Measurements from ENCODE around the gene HOMER1.

Gene HOMER1

GRCh38 chr5:79487251-79487650 is 26.7 kb downstream of the HOMER1 start:
- no peak for DNase-seq

- no peak for DNase-seq
Measured at GRCh38 chr5:79486116-79486515, 27.8 kb downstream of the HOMER1 start.

GRCh38 chr5:79484731-79485130 is 29.2 kb downstream of the HOMER1 start:
- DNase-seq: no peak

- no peak for DNase-seq
Measured at GRCh38 chr5:79481574-79481973, 32.4 kb downstream of the HOMER1 start.

- no peak for DNase-seq
Measured at GRCh38 chr5:79480991-79481390, 32.9 kb downstream of the HOMER1 start.

- DNase-seq: no peak
Measured at GRCh38 chr5:79475152-79475466, 38.8 kb downstream of the HOMER1 start.

- DNase-seq: no peak
Measured at GRCh38 chr5:79474367-79475151, 39.4 kb downstream of the HOMER1 start.

- DNase-seq: no peak
Measured at GRCh38 chr5:79471556-79471955, 42.4 kb downstream of the HOMER1 start.

- no peak for DNase-seq
Measured at GRCh38 chr5:79464695-79465332, 49.1 kb downstream of the HOMER1 start.

GRCh38 chr5:79464278-79464677 is 49.7 kb downstream of the HOMER1 start:
- no peak for DNase-seq

- no peak for DNase-seq
Measured at GRCh38 chr5:79459626-79460025, 54.3 kb downstream of the HOMER1 start.

- no peak for DNase-seq
Measured at GRCh38 chr5:79456890-79457583, 56.9 kb downstream of the HOMER1 start.

- no peak for DNase-seq
Measured at GRCh38 chr5:79456400-79456799, 57.5 kb downstream of the HOMER1 start.

GRCh38 chr5:79454043-79454442 is 59.9 kb downstream of the HOMER1 start:
- DNase-seq: no peak

GRCh38 chr5:79448336-79448735 is 65.6 kb downstream of the HOMER1 start:
- DNase-seq: no peak

GRCh38 chr5:79436821-79437220 is 77.1 kb downstream of the HOMER1 start:
- DNase-seq: no peak

- DNase-seq: no peak
Measured at GRCh38 chr5:79436224-79436623, 77.7 kb downstream of the HOMER1 start.

- no peak for DNase-seq
Measured at GRCh38 chr5:79430196-79430595, 83.7 kb downstream of the HOMER1 start.

- DNase-seq: no peak
Measured at GRCh38 chr5:79423296-79423695, 90.6 kb downstream of the HOMER1 start.

GRCh38 chr5:79420248-79420647 is 93.7 kb downstream of the HOMER1 start:
- no peak for DNase-seq

- DNase-seq: no peak
Measured at GRCh38 chr5:79418276-79418675, 95.7 kb downstream of the HOMER1 start.

GRCh38 chr5:79417495-79417894 is 96.4 kb downstream of the HOMER1 start:
- DNase-seq: no peak

- DNase-seq: no peak
Measured at GRCh38 chr5:79416499-79416898, 97.4 kb downstream of the HOMER1 start.

GRCh38 chr5:79413112-79413511 is 100.8 kb downstream of the HOMER1 start:
- no peak for DNase-seq

All from activated CD8-positive, alpha-beta memory T cell treated with anti-CD3 and anti-CD28 coated beads, Interleukin-2, amount 50 U/mL, for 48 hours (primary cell).